OCI-LY3 (cell line): ENCODE results near the gene CHD8.

ENCODE experiments used
- EZH2phosphoT487 ChIP-seq: fragments of 200-600 bp; shearing (Covaris generic); IDR thresholded peaks from 2 replicates; pipeline ENCODE4 v1.6.1; 2018; ENCODE audit warnings: antibody characterized with exemption, mixed run types, low read depth
- TF ChIP-seq, protein P1 (sequence below): fragments of 200-600, 300-600 bp; sonication (generic); IDR thresholded peaks from 2 replicates; pipeline ENCODE4 v1.5.1; 2014; ENCODE audit warnings: antibody characterized with exemption, low read length, low read depth

DNA sequence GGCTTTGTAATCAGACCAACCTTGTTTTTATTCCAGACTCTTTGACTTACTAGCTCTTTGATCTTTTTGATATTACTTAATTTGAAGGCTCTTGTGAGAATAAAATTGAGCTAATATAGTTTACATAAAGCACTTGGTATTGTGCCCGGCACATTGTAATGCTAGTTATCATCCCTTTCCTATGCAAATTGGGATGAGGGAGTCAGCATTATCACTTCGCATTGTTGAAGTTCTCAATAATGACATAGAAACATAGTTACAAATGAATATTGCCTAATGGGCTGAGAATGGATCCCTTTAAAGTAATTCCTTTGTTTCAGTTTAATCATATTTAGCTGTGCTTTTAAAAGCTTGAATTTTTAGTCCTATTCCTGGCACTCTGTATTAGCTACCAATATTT lies 108.7 kb downstream of the CHD8 start:
- TF ChIP-seq, protein P1, sequence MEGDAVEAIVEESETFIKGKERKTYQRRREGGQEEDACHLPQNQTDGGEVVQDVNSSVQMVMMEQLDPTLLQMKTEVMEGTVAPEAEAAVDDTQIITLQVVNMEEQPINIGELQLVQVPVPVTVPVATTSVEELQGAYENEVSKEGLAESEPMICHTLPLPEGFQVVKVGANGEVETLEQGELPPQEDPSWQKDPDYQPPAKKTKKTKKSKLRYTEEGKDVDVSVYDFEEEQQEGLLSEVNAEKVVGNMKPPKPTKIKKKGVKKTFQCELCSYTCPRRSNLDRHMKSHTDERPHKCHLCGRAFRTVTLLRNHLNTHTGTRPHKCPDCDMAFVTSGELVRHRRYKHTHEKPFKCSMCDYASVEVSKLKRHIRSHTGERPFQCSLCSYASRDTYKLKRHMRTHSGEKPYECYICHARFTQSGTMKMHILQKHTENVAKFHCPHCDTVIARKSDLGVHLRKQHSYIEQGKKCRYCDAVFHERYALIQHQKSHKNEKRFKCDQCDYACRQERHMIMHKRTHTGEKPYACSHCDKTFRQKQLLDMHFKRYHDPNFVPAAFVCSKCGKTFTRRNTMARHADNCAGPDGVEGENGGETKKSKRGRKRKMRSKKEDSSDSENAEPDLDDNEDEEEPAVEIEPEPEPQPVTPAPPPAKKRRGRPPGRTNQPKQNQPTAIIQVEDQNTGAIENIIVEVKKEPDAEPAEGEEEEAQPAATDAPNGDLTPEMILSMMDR = no peak
- TF ChIP-seq EZH2phosphoT487 = no peak
